Esophagus squamous epithelium (tissue), 5 donors: ENCODE measurements around the gene TRPM6. TPM values are rescaled to one million over a fixed set of nuclear protein-coding genes. Genes with fewer than 3 reads are reported as not detected.

ENCODE experiments used
- DNase-seq: peaks from one replicate; lab custom pipeline; 2025; lab: John Stamatoyannopoulos, UW
- H3K27ac ChIP-seq, 4 donors: fragments of 200-600 bp; sonication (generic); one replicate each; pipeline ENCODE4 v1.5.1; 2016 to 2019; ENCODE audit warnings: mild to moderate bottlenecking in 1 of 4
- H3K27me3 ChIP-seq, 4 donors: fragments of 200-600 bp; sonication (generic); 1 replicate in 3 of 4; 2 replicates in 1 of 4; pipeline versions ENCODE4 v1.5.1 to v1.6.0; 2017 to 2021; ENCODE audit warnings: antibody characterized with exemption in 1 of 4
- H3K36me3 ChIP-seq, 3 donors: fragments of 200-600 bp; sonication (generic); one replicate each; pipeline ENCODE4 v1.5.1; 2016 to 2019
- H3K4me1 ChIP-seq, 3 donors: fragments of 200-600 bp; sonication (generic); one replicate each; pipeline ENCODE4 v1.5.1; 2017 to 2019
- H3K4me3 ChIP-seq, 4 donors: fragments of 200-600 bp; sonication (generic); 1 replicate in 3 of 4; 2 replicates in 1 of 4; pipeline ENCODE4 v1.5.1; 2016 to 2019; ENCODE audit warnings: mild to moderate bottlenecking in 2 of 4, moderate library complexity in 1 of 4
- H3K9me3 ChIP-seq, 3 donors: fragments of 200-600 bp; sonication (generic); one replicate each; pipeline ENCODE4 v1.5.1; 2016 to 2019
- CTCF ChIP-seq, 6 experiments: fragments of 450-650 bp in 4 of 6; fragments of 200-600 bp in 2 of 6; sonication (generic) in 2 of 6; IDR thresholded peaks; one replicate each; pipeline ENCODE4 v1.5.1; 2016 to 2019; ENCODE audit warnings: antibody characterized with exemption in 6 of 6, mild to moderate bottlenecking in 4 of 6, moderate library complexity in 4 of 6
- POLR2A ChIP-seq, 4 donors: fragments of 450-650 bp; IDR thresholded peaks; one replicate each; pipeline ENCODE4 v1.6.1; 2017; ENCODE audit warnings: antibody characterized with exemption in 4 of 4, mild to moderate bottlenecking in 4 of 4, moderate library complexity in 3 of 4
- whole genome bisulfite sequencing, 2 donors: methylation state at CpG; one replicate each; pipeline ENCODE4 v1.1.5; 2018; 5-methylcytosine and 5-hydroxymethylcytosine counted together
- intact Hi-C: fragments of 100-400 bp; cut with DNase I; formaldehyde crosslinking; loops from one replicate; pipeline ENCODE4 v1.15.0; 2022
- total RNA-seq, 4 donors: library from RNA; depleted of rRNA; stranded (reverse); fragments of >200 nt; gene quantifications; one replicate each; pipeline ENCODE4 v1.1.0, GENCODE V29; 2016
- donor health status: DM: yes; HTN: yes; CAD: no.

Gene TRPM6
- total RNA-seq, 4 donors from 2014 or later = 0.27 to 1.6 (median 1.2) TPM

GRCh38 chr9:74765481-74765971, 122.2 kb downstream of the TRPM6 start:
- no peaks in the 10 kb centered on the region for H3K9me3 ChIP-seq
- TF ChIP-seq CTCF (IDR thresholded peaks at IDR 0.05) (no peak), POLR2A (IDR thresholded peaks at IDR 0.05) (no peak)

GRCh38 chr9:74762950-74763349, 124.8 kb downstream of the TRPM6 start:
- no peak for DNase-seq
- no peaks in the 10 kb centered on the region for H3K4me1 ChIP-seq
- intact Hi-C loops = no loop called here
- no peaks in the 10 kb centered on the region for H3K9me3 ChIP-seq
- H3K27ac ChIP-seq = no peak overlapping the region
- no peaks in the 10 kb centered on the region for H3K36me3 ChIP-seq
- 94 to 100% methylated on average over 1 of the region's 1 CpG for WGBS, 2 donors
- H3K27me3 ChIP-seq = no peaks in the 10 kb centered on the region
- no peak overlapping the region for H3K4me3 ChIP-seq
- TF ChIP-seq CTCF (IDR thresholded peaks at IDR 0.05) = no peak
- TF ChIP-seq POLR2A (IDR thresholded peaks at IDR 0.05) = no peak

More at GRCh38 chr9:74765481-74765971, 122.2 kb downstream of the TRPM6 start:
- no peak for DNase-seq
- Histone ChIP-seq H3K36me3 (no peaks in the 10 kb centered on the region), H3K4me1 (no peaks in the 10 kb centered on the region), H3K27ac (no peak overlapping the region), H3K4me3 (no peak overlapping the region), H3K27me3 (no peaks in the 10 kb centered on the region)
- 59 to 68% methylated on average over 3 of the region's 3 CpGs for WGBS, 2 donors
- intact Hi-C loops = no loop called here

DNA sequence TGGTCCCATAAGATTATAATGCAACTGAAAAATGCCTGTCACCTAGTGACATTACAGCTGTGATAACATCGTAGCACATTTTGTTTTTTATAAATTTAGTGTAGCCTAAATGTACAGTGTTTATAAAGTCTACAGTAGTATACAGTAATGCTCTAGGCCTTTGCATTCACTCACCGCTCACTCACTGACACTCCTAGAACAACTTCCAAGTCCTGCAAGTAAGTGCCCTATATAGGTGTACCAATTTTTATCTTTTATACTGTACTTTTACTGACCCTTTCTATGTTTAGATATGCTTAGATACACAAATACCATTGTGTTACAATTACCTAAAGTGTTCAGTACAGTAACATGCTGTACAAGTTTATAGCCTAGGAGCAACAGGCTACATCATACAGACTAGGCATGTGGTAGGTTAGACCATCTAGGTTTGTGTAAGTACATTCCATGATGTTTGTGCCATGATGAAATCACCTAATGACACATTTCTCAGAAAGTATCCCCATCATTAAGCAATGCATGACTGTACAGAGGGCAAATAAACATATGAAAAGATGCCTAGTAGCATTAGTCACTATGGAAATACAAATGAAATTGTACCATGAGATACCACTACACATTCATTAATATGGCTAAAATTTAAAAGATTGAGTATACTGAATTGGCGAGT, 127.6 kb downstream of the TRPM6 start:
- TF ChIP-seq POLR2A (IDR thresholded peaks at IDR 0.05) = no peak
- no peak for TF ChIP-seq CTCF (IDR thresholded peaks at IDR 0.05)
- H3K27ac ChIP-seq = no peak overlapping the region

GRCh38 chr9:74755999-74756398, 131.7 kb downstream of the TRPM6 start:
- DNase-seq = no peak
- no peaks in the 10 kb centered on the region for H3K27me3 ChIP-seq
- H3K9me3 ChIP-seq = no peaks in the 10 kb centered on the region
- 95 to 96% methylated on average over 3 of the region's 3 CpGs for WGBS, 2 donors
- H3K4me1 ChIP-seq = no peaks in the 10 kb centered on the region
- no peaks in the 10 kb centered on the region for H3K36me3 ChIP-seq
- H3K27ac ChIP-seq = no peak overlapping the region
- H3K4me3 ChIP-seq = no peak overlapping the region
- no peak for TF ChIP-seq POLR2A (IDR thresholded peaks at IDR 0.05)
- no peak for TF ChIP-seq CTCF (IDR thresholded peaks at IDR 0.05)
- intact Hi-C loops = no loop called here

More for the DNA sequence above, 127.6 kb downstream of the TRPM6 start:
- intact Hi-C loops = no loop called here
- no peaks in the 10 kb centered on the region for H3K4me1 ChIP-seq
- H3K27me3 ChIP-seq = no peaks in the 10 kb centered on the region
- no peak for DNase-seq
- WGBS, 2 donors = 82 to 87% methylated on average over 3 of the region's 3 CpGs
- no peak overlapping the region for H3K4me3 ChIP-seq
- H3K36me3 ChIP-seq = no peaks in the 10 kb centered on the region
- no peaks in the 10 kb centered on the region for H3K9me3 ChIP-seq

DNA sequence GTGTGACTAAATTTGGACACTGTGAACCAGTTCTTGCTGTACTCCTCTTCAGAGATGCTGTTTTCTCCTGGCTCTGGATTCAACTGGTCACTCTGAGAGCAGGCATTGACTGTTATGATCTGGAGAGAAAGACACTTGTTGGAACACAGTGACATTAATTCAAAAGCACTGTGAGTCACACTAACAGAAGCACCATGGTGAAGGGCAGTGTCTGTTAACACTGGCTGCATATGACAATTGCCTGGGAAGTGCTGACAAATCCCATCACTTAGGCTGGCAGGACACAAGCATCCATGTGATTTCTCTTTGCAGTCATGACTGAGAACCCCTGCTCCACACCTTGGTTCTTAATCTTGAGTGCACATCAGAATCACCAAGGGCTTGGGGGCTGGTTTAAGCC, 132.4 kb downstream of the TRPM6 start:
- no peaks in the 10 kb centered on the region for H3K27me3 ChIP-seq
- no peaks in the 10 kb centered on the region for H3K4me1 ChIP-seq
- no peaks in the 10 kb centered on the region for H3K9me3 ChIP-seq
- no peak for TF ChIP-seq POLR2A (IDR thresholded peaks at IDR 0.05)
- no peak for TF ChIP-seq CTCF (IDR thresholded peaks at IDR 0.05)
- intact Hi-C loops = no loop called here
- no peak for DNase-seq
- no peak overlapping the region for H3K4me3 ChIP-seq
- H3K36me3 ChIP-seq = no peaks in the 10 kb centered on the region
- H3K27ac ChIP-seq = no peak overlapping the region
